ENCODE results near the gene RIMBP2.

Gene RIMBP2

GRCh38 chr12:130375296-130376287, 340.5 kb downstream of the RIMBP2 start:
- no peak for DNase-seq (ENCODE audit: low read depth)
- no peak overlapping the region for H3K4me3 ChIP-seq (ENCODE audit: low read depth, low read length)
- TF ChIP-seq, protein P1, sequence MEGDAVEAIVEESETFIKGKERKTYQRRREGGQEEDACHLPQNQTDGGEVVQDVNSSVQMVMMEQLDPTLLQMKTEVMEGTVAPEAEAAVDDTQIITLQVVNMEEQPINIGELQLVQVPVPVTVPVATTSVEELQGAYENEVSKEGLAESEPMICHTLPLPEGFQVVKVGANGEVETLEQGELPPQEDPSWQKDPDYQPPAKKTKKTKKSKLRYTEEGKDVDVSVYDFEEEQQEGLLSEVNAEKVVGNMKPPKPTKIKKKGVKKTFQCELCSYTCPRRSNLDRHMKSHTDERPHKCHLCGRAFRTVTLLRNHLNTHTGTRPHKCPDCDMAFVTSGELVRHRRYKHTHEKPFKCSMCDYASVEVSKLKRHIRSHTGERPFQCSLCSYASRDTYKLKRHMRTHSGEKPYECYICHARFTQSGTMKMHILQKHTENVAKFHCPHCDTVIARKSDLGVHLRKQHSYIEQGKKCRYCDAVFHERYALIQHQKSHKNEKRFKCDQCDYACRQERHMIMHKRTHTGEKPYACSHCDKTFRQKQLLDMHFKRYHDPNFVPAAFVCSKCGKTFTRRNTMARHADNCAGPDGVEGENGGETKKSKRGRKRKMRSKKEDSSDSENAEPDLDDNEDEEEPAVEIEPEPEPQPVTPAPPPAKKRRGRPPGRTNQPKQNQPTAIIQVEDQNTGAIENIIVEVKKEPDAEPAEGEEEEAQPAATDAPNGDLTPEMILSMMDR (IDR thresholded peaks at IDR 0.05; ENCODE audit: low read depth, low read length) = no peak
- TF ChIP-seq POLR2A (IDR thresholded peaks at IDR 0.05; ENCODE audit: extremely low read depth, insufficient read length) (no peak), MYC (IDR thresholded peaks at IDR 0.05; ENCODE audit: low read depth, low read length) (no peak), MAX (IDR thresholded peaks at IDR 0.05; ENCODE audit: low read depth, low read length) (no peak)

DNA sequence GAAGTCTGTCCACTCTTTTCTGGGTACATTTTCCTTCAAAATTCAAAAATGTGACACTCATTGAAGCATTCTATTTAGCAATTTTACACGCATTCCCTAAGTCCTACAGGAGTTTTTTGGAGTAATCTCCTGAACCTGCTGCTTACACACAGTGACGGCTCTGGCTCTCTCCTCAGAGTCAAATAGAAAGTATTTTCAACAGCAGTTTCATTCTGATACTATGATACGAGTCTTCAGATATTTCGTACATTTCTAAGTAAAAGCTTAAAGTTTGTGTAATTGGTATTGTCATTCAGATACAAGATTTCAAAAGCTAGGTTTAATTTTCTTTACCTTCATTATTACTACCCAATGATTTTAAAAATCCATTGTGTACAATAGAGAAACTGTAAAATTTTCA, 342.0 kb downstream of the RIMBP2 start:
- DNase-seq (ENCODE audit: low read depth) = no peak
- TF ChIP-seq MAX (IDR thresholded peaks at IDR 0.05; ENCODE audit: low read depth, low read length) = no peak
- TF ChIP-seq, protein P1 (IDR thresholded peaks at IDR 0.05; ENCODE audit: low read depth, low read length) = no peak
- TF ChIP-seq POLR2A (IDR thresholded peaks at IDR 0.05; ENCODE audit: extremely low read depth, insufficient read length) = no peak
- TF ChIP-seq MYC (IDR thresholded peaks at IDR 0.05; ENCODE audit: low read depth, low read length) = no peak
- no peak overlapping the region for H3K4me3 ChIP-seq (ENCODE audit: low read depth, low read length)

DNA sequence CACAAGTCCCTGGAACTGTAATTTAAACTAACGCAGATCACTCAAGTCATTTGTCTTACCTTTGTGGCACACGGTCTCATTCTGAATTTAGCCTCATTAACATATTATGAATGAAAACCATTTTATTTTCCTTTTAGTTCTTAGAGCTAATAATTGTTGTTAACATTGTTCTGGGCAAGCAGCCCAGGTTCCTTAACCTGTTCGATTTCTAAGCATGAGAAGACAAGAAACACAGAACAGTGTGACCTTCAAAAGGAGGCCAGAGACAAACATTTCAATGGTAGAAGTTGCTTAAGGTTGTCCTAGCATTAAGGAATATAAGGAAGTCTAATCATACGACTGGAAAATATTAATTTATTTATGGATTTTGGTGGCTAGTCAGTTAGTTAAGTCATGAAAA, 343.2 kb downstream of the RIMBP2 start:
- DNase-seq (ENCODE audit: low read depth) = no peak
- H3K4me3 ChIP-seq (ENCODE audit: low read depth, low read length) = no peak overlapping the region
- TF ChIP-seq, protein P1 (IDR thresholded peaks at IDR 0.05; ENCODE audit: low read depth, low read length) = no peak
- TF ChIP-seq POLR2A (IDR thresholded peaks at IDR 0.05; ENCODE audit: extremely low read depth, insufficient read length) = no peak
- no peak for TF ChIP-seq MYC (IDR thresholded peaks at IDR 0.05; ENCODE audit: low read depth, low read length)
- no peak for TF ChIP-seq MAX (IDR thresholded peaks at IDR 0.05; ENCODE audit: low read depth, low read length)

- no peak for TF ChIP-seq POLR2A (IDR thresholded peaks at IDR 0.05; ENCODE audit: extremely low read depth, insufficient read length)
- no peak for TF ChIP-seq MYC (IDR thresholded peaks at IDR 0.05; ENCODE audit: low read depth, low read length)
- no peak for TF ChIP-seq MAX (IDR thresholded peaks at IDR 0.05; ENCODE audit: low read depth, low read length)
- TF ChIP-seq, protein P1 (IDR thresholded peaks at IDR 0.05; ENCODE audit: low read depth, low read length) = no peak
- DNase-seq (ENCODE audit: low read depth) = no peak
- no peak overlapping the region for H3K4me3 ChIP-seq (ENCODE audit: low read depth, low read length)
These were observed 344.8 kb downstream of the RIMBP2 start for GRCh38 chr12:130371296-130371695.

DNA sequence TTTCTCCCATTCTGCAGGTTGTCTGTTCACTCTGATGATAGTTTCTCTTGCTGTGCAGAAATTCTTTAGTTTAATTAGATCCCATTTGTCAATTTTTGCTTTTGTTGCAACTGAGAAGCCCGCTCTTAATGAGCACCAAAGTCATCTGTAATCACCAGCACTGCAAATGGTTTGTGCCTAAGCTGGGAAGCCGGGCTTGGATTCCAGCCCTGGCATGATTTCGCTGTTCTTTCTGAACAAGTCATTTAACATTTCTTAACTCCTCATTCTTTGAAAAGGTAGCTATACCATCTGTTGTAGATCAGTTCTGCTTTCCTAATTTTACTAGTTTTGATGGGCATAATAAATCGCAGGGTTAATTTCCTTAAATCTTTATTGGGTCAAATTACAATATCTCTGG, 346.3 kb downstream of the RIMBP2 start:
- DNase-seq (ENCODE audit: low read depth) = no peak
- no peak overlapping the region for H3K4me3 ChIP-seq (ENCODE audit: low read depth, low read length)
- TF ChIP-seq MAX (IDR thresholded peaks at IDR 0.05; ENCODE audit: low read depth, low read length) (no peak), POLR2A (IDR thresholded peaks at IDR 0.05; ENCODE audit: extremely low read depth, insufficient read length) (no peak)

DNA sequence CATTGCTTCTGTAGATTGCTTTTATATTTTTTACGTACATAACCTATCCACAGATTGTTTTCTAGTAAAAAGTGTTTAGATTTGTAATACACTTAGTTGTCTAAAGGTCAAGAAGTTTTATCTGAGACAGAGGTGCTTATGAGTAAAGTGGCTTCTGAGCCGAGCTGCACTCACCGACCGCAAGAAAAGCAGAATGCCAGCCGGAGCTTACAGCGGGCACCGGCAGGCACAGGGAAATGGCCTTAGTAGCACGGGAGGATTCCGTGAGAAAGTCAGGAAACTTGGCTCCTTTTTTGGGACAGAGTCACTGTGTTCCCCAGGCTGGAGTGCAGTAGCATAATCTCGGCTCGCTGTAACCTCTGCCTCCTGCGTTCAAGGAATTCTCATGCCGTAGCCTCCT, 348.6 kb downstream of the RIMBP2 start:
- no peak overlapping the region for H3K4me3 ChIP-seq (ENCODE audit: low read depth, low read length)
- no peak for TF ChIP-seq MAX (IDR thresholded peaks at IDR 0.05; ENCODE audit: low read depth, low read length)
- DNase-seq (ENCODE audit: low read depth) = no peak
